ENCODE data around the gene LRMDA.

LRMDA gene

DNA sequence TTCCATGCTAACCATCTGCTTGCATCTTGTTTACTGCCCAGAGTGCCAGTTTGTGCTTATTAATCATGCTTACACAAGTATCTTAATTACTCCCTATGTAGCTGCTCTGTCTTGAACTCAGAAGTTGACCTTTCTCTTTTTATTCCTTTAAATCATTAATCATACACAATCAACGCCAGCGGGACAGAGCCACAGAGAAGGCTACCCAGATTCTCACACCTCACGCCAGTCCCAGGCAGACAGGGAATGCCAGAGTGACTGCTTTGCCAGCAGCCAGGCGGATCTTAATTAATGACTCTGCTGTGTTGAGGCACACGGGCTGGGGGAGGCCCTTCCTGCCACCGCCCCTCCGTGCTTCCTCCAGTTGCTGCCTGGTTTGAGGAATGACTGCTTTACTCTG lies 229.4 kb downstream of the LRMDA start:
- TF ChIP-seq, protein P1, sequence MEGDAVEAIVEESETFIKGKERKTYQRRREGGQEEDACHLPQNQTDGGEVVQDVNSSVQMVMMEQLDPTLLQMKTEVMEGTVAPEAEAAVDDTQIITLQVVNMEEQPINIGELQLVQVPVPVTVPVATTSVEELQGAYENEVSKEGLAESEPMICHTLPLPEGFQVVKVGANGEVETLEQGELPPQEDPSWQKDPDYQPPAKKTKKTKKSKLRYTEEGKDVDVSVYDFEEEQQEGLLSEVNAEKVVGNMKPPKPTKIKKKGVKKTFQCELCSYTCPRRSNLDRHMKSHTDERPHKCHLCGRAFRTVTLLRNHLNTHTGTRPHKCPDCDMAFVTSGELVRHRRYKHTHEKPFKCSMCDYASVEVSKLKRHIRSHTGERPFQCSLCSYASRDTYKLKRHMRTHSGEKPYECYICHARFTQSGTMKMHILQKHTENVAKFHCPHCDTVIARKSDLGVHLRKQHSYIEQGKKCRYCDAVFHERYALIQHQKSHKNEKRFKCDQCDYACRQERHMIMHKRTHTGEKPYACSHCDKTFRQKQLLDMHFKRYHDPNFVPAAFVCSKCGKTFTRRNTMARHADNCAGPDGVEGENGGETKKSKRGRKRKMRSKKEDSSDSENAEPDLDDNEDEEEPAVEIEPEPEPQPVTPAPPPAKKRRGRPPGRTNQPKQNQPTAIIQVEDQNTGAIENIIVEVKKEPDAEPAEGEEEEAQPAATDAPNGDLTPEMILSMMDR (IDR thresholded peaks at IDR 0.05), result no peak

DNA sequence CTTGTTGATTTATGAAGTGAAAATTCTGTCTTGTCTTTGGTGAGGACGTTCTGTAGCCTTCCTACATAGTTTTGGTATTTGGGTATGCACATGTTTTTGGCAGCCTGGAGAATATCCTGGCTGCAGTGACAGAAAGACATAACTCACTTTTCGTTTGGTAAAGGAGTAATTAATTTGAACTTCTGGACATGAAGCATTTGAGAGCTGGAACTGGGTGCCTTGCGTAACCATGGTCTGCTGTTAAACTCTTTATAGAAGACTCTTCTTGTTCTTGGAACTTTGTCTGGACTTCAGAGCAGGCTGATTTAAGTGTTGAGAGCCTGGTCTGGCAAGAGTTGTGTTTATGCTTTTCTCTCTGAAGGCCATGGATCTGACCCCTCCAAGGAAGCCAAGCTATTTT lies 231.3 kb downstream of the LRMDA start:
- TF ChIP-seq, protein P1 (IDR thresholded peaks at IDR 0.05), result no peak

DNA sequence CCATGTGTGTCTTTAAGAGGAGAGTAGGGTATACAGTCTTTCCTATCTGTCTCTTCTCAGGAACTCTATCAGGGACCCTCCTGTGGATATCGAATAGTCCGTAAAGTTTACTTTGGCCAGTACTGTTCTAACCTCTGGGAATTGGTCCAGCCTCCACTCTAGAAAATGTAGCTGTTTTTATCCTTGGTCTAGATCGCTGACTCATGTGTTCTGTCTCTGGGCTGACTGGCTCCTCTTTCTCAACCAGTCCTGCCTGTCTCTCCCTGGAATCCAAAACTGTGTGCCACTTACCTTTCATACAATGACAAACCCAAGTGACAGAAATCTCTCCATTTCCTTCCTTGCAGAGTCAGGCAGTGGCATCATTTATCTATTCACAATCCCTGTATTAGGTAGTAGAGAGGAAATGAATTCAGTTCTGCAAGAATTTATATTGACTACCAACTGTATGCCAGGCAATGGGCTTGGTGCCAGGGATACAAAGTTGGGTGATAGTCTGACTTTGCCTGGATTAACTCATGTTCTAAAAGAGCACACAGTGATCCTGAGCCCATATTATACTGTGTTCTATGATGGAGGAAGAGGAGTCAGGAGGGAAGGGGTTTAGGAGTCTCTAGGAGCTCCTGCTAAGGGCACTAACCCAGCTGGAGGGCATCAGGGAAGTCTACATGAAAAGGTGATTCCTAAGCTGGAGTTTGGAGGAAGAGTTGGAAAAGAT lies 232.7 kb downstream of the LRMDA start:
- TF ChIP-seq, protein P1 (IDR thresholded peaks at IDR 0.05), result no peak

DNA sequence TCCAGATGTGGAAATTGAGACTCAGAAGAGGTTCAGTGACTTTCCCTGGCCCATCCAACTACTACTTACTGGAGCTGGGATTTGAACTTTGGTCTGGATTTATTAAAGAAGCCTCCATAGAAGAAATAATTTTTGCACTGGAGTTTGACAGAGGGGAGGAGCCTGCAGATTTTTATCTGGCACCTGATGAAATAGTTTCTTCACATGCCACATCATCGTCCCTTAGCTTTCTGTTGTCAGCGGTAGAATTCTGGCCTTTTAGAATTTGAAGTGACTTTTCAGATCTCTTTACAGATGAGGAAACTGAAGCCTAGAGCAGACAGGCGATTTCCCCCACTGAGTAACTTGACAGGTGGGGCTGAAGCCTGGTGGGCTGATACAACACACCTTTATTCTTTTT lies 233.5 kb downstream of the LRMDA start:
- TF ChIP-seq, protein P1 (IDR thresholded peaks at IDR 0.05), result no peak

DNA sequence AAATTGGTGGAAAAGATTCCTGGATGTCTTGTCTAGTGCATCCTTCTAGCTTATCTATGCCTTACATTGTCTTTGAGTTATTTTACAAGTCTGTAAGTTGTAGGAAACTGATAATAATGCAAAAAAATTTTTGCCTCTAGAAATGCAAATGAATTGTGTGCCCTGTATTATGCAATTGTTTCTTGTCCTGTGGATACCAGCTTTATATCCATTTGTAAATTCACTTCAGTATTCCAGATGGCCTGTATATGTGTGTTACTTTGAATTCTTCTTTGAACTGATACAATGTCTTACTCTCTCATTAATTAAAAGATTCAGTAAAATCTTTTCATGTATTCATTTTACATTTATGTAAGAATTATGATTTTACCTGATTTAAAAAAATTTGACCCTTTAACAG lies 234.3 kb downstream of the LRMDA start:
- TF ChIP-seq, protein P1 (IDR thresholded peaks at IDR 0.05), result no peak

DNA sequence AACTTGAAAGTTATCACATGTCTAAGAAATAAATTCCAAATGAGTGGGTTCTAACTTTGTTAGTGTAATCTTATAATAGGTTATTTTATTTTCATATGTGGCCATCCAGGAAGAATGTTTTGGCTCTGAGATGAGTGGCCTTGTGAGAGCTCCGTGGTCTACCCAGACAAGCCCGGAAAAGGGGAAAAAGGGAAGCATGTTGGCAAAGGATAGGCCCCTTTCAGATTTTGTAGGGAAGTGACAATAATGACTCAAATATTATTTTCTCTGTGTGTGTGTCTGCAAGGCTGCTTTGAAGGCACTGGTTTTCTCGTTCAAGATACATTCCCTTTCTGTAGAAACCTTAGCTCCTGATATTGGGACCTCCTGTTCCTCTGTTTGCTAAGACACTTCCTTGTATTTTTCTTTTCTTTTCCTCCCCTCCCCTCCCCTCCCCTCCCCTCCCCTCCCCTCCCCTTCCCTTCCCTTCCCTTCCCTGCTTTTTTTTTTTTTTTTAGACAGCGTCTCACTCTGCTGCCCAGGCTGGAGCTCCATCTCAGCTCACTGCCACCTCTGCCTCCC lies 240.8 kb downstream of the LRMDA start:
- TF ChIP-seq, protein P1 (IDR thresholded peaks at IDR 0.05), result no peak

DNA sequence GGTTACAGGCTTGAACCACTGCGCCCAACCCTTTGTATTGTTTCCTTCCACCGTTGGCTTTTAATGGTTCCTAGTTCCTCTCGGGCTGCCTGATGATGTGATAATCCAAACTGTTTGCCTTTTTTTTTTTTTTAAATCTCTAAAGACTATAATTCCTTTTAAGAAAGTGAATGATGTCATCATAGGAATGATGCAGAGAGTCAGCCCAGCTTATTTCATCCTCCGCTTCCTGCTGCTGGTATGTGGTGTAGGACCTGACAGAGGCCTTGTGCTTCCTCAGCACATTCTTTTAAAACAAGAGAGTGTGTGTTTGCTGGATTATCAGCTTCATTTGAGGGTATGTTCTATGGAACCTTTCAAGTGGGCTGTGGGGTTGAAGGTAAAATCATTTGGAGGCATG lies 241.4 kb downstream of the LRMDA start:
- TF ChIP-seq, protein P1 (IDR thresholded peaks at IDR 0.05), result no peak
